NCI-H2196 (cell line): Measurements from ENCODE around the gene CEPT1.

Experiments used
- DNase-seq: peaks from one replicate; lab custom pipeline; 2025; ENCODE audit not compliant: unreplicated experiment; lab: John Stamatoyannopoulos, UW

CEPT1 gene

GRCh38 chr1:111145963-111146768 is 6.1 kb downstream of the CEPT1 start:
- DNase-seq = no peak

DNA sequence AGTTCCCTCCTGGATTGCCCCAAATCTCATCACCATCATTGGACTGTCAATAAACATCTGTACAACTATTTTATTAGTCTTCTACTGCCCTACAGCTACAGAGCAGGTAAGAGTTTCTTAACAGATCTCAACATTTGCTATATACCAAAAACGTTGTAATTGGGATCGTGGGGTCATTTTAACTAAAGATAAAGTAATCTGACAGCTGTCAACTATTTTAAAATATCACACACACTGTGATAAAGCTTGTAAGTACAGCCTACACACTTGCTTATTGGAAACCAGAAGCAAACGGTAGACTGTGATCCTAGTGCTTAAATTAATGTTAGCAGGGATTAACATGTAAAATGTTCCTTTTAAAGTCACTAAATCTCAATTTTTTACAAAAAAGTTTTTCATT is 7.9 kb downstream of the CEPT1 start:
- no peak for DNase-seq

DNA sequence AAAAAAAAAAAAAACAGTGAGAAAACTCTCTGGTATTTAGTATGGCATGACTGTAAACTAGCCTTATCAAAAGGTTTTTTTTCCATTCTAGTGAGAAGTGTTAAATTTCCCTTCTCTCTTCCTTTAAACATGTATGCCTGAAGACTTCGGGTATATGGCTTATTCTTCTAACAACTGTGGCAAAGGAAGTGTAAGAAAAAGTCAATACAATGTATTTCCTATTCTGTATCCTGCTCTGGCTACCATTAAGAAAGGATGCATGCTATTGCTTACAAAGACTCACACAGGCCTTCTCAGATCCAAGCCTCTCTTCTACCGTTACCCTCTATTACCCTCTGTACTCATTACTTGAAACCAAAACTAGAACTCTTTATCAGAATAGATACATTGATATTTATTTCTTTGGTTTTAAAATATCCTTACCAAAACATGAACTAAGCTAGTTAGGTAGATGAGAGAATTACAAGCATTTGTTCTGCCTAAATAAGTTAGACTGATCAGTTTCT is 8.4 kb downstream of the CEPT1 start:
- DNase-seq = no peak

DNA sequence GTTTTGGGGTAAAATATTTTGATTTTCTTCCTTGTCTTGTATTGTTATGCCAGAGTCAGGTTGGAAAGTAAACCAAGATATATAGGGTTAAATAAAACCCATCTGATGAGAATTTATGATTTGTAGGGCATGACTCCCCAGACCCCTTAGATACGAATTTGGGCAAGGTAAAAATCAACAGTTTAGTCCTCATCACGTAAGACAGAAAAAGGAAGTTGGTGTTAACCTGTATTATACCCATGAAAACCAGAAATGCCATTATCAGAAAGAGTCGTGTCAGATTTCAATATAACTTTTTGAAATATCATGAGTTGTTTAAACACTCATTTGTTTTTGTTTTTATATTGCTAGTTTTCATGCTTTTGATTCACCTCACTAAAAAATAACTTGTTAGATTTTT is 11.8 kb downstream of the CEPT1 start:
- no peak for DNase-seq

DNA sequence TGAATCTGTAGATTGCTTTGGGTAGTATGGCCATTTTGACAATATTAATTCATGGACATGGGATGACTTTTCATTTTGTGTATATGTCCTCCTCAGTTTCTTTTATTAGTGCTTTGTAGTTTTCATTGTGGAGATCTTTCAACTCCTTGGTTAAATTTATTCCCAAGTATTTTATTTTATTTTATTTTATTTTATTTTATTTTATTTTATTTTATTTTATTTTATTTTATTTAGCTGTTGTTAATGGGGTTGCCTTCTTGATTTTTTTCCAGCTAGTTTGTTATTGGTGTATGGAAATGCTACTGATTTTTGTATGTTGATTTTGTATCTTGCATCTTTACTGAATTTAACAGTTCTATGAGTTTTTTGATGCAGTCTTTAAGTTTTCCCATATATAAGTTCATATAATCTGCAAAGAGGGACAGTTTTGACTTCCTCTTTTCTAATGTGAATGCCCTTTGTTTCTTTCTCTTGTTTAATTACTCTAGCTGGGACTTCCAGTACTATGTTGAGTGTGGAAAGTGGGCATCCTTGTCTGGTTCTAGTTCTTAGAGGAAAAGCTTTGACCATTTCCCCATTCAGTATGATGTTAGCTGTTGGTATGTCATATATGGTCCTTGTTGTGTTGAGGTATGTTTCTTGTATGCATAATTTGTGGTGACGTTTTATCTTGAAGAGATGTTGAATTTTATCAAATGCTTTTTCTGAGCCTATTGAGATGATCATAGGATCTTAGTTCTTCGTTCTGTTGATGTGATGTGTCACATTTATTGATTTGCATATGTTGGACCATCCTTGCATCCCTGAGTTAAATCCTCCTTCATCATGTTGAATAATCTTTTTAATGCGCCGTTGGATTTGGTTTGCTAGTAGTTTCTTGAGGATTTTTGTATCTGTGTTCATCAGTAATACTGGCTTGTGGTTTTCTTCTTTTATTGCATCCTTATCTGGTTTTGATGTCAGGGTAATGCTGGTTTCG is 14.3 kb downstream of the CEPT1 start:
- no peak for DNase-seq

GRCh38 chr1:111157431-111157830 is 17.4 kb downstream of the CEPT1 start:
- DNase-seq = no peak

GRCh38 chr1:111161843-111162487 is 21.9 kb downstream of the CEPT1 start:
- no peak for DNase-seq

- DNase-seq = no peak
Measured at GRCh38 chr1:111162488-111162880, 22.5 kb downstream of the CEPT1 start.

DNA sequence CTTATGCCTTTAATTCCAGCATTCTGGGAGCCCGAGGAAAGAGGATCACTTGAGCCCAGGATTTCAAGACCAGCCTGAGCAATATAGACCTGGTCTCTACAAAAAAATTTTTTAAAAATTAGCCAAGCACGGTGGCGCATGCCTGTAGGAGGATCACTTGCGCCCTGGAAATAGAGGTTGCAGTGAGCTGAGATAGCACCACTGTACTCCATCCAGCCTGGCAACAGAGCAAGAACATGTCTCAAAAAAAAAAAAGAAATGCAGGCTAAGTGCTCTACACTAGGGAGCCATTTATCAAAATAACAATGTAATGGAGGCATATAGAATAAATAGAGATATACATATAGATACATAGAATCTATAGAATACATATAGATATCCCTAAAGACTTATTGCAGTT is 23.3 kb downstream of the CEPT1 start:
- DNase-seq = no peak

DNA sequence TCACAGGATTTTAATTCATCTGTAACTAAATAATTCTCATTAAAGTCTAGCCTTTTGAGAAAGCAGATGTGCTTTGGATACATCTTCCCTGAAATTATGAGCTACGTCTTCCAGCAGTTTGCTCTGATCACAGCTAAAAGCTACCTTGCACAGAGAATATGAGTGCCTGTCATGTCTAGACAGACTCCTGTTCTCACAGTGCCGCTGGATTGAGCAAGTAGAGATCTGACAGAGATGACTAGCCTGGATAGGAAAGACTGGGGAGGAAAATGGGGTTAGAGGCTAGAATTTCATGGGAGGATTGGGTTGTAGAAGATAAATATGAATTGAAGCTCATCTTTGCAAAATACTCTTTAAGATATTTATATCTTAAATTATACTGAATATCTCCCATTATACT is 24.1 kb downstream of the CEPT1 start:
- no peak for DNase-seq

- DNase-seq = no peak
Measured at GRCh38 chr1:111172463-111172862, 32.4 kb downstream of the CEPT1 start.

GRCh38 chr1:111174070-111174469 is 34.0 kb downstream of the CEPT1 start:
- no peak for DNase-seq

- DNase-seq = no peak
Measured at GRCh38 chr1:111175349-111175748, 35.3 kb downstream of the CEPT1 start.

- no peak for DNase-seq
Measured at GRCh38 chr1:111176678-111177077, 36.7 kb downstream of the CEPT1 start.

- peak; percentile 44 for DNase-seq
Measured at GRCh38 chr1:111179968-111180533, 40.0 kb downstream of the CEPT1 start.

DNA sequence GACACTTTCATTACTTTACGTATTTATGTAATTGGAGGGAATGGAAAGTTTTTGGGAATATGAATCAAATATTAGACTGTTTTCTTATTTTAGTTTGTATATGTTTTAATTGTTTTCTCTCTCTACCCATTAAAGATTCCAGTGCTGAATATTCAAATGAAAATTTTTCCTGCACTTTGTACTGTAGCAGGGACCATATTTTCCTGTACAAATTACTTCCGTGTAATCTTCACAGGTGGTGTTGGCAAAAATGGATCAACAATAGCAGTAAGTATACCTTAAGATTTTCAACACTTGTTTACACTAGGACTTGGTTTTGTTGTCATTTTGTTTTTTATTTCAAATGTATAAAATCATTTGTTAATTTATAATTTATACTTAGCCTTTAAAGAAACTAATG is 42.0 kb downstream of the CEPT1 start:
- DNase-seq = no peak

GRCh38 chr1:111183308-111184069 is 43.5 kb downstream of the CEPT1 start:
- no peak for DNase-seq

DNA sequence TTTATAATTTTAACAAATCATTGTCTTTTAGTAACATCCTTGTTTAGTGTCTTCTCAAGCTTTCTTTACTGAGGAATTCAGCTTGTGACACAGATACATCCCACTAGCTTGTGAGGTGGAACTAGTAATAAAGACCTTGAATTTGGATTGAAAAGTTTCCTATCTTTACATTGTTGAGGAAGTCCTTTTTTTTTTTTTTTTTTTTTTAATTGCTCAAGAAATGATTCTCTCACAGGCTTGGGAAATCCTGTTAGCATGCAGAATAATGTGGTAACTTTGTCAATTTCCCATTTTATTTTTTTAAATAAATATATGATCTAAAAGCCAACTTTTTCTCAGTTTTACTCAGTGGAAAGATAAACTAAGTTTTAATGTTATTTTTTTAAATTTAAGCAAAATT is 44.6 kb downstream of the CEPT1 start:
- DNase-seq = no peak

DNA sequence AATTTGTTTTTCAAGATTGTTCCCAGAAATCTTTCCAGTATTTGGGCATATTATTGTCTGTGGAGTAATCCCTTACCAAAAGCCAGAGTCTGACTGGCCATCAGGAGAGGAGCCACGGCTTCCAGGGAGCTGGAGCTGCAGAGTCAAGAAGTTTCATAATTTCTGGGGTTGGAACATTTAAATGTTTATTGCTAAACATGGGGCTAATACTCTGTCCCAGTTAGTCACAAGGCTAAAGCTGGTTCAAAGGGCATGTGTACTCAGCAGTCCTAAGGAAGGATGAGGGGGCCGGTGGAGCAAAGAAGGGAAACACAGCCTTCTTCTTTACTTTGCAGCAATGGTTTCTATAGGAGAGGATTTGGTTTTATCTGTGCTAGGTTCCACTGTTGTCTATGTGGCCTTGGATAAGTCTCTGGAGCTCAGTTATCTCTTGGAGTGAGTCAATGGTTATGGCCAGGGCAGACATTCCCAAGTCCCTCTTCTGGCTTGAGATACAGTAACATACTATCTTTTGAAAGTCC is 51.0 kb downstream of the CEPT1 start:
- DNase-seq = no peak

- DNase-seq = no peak
Measured at GRCh38 chr1:111191496-111191895, 51.5 kb downstream of the CEPT1 start.
